ENCODE data around the gene ACBD4. TPM values are rescaled to one million over a fixed set of nuclear protein-coding genes. Genes with fewer than 3 reads are reported as not detected.

Gene ACBD4
- total RNA-seq, 1 donor from 2014 or later, result 6.8 TPM

GRCh38 chr17:45155483-45155882, 20.0 kb downstream of the ACBD4 start:
- no peaks in the 10 kb centered on the region for H3K9me3 Mint-ChIP-seq
- peaks cover 19% of the 10 kb centered on the region for H3K4me1 ChIP-seq
- DNase-seq (ENCODE audit: low spot score), result no peak
- H3K27ac ChIP-seq, result peak overlapping the region; percentile 54
- no peaks in the 10 kb centered on the region for H3K36me3 ChIP-seq
- peak overlapping the region; percentile 76 for H3K27ac Mint-ChIP-seq
- TF ChIP-seq CTCF (IDR thresholded peaks at IDR 0.05), result no peak
- TF ChIP-seq EZH2 (IDR thresholded peaks at IDR 0.05), result no peak
- no peak for TF ChIP-seq EZH2phosphoT487 (IDR thresholded peaks at IDR 0.05)
- H4K20me1 ChIP-seq (ENCODE audit: low read depth), result peaks cover 14% of the 10 kb centered on the region
- no peak overlapping the region for H3K9ac ChIP-seq
- no peaks in the 10 kb centered on the region for H3K27me3 ChIP-seq
- no peak overlapping the region for H3K4me3 Mint-ChIP-seq
- H3K4me3 ChIP-seq, result no peak overlapping the region
- H3K9me3 ChIP-seq (ENCODE audit: low read depth), result no peaks in the 10 kb centered on the region
- peaks cover 55% of the 10 kb centered on the region for H3K79me2 ChIP-seq (ENCODE audit: low read depth)
- no peaks in the 10 kb centered on the region for H3K27me3 Mint-ChIP-seq (ENCODE audit: insufficient read depth, low read depth)
- peaks cover 8% of the 10 kb centered on the region for H3K36me3 Mint-ChIP-seq
- H3F3A ChIP-seq (ENCODE audit: low read depth), result peaks cover 38% of the 10 kb centered on the region
- no peak overlapping the region for H3K4me2 ChIP-seq
- H3K4me1 Mint-ChIP-seq, result peaks cover 45% of the 10 kb centered on the region
- no peak overlapping the region for H2AFZ ChIP-seq (replicated peaks)

- Histone ChIP-seq H3K9me3 (ENCODE audit: low read depth) (no peaks in the 10 kb centered on the region), H3F3A (ENCODE audit: low read depth) (peaks cover 35% of the 10 kb centered on the region), H3K4me1 (peaks cover 12% of the 10 kb centered on the region), H3K4me2 (no peak overlapping the region), H2AFZ (replicated peaks) (no peak overlapping the region), H3K9ac (no peak overlapping the region), H3K27me3 (no peaks in the 10 kb centered on the region), H4K20me1 (ENCODE audit: low read depth) (peaks cover 7% of the 10 kb centered on the region), H3K4me3 (no peak overlapping the region), H3K79me2 (ENCODE audit: low read depth) (peaks cover 50% of the 10 kb centered on the region), H3K27ac (no peak overlapping the region), H3K36me3 (no peaks in the 10 kb centered on the region)
- Mint-ChIP-seq H3K4me1 (peaks cover 38% of the 10 kb centered on the region), H3K36me3 (peaks cover 8% of the 10 kb centered on the region), H3K27ac (no peak overlapping the region), H3K27me3 (ENCODE audit: insufficient read depth, low read depth) (no peaks in the 10 kb centered on the region), H3K9me3 (no peaks in the 10 kb centered on the region), H3K4me3 (no peak overlapping the region)
- DNase-seq (ENCODE audit: low spot score), result no peak
- no peak for TF ChIP-seq CTCF (IDR thresholded peaks at IDR 0.05)
- no peak for TF ChIP-seq EZH2 (IDR thresholded peaks at IDR 0.05)
- no peak for TF ChIP-seq EZH2phosphoT487 (IDR thresholded peaks at IDR 0.05)
These were observed 20.8 kb downstream of the ACBD4 start for GRCh38 chr17:45156242-45156641.

GRCh38 chr17:45160447-45161287, 25.2 kb downstream of the ACBD4 start:
- peak overlapping the region; percentile 47 for H2AFZ ChIP-seq (replicated peaks)
- no peaks in the 10 kb centered on the region for H4K20me1 ChIP-seq (ENCODE audit: low read depth)
- Mint-ChIP-seq H3K27me3 (ENCODE audit: insufficient read depth, low read depth) (peaks cover 2% of the 10 kb centered on the region), H3K9me3 (no peaks in the 10 kb centered on the region), H3K27ac (peak overlapping the region; percentile 96), H3K4me1 (peaks cover 31% of the 10 kb centered on the region), H3K36me3 (peaks cover 10% of the 10 kb centered on the region), H3K4me3 (peak overlapping the region; percentile 97)
- peak overlapping the region; percentile 81 for H3K4me3 ChIP-seq
- no peaks in the 10 kb centered on the region for H3K9me3 ChIP-seq (ENCODE audit: low read depth)
- DNase-seq (ENCODE audit: low spot score), result peak; percentile 95
- H3K4me1 ChIP-seq, result peaks cover 13% of the 10 kb centered on the region
- H3K27me3 ChIP-seq, result no peaks in the 10 kb centered on the region
- peak overlapping the region; percentile 99 for H3K9ac ChIP-seq
- H3K27ac ChIP-seq, result peak overlapping the region; percentile 98
- no peaks in the 10 kb centered on the region for H3K36me3 ChIP-seq
- peaks cover 39% of the 10 kb centered on the region for H3K79me2 ChIP-seq (ENCODE audit: low read depth)
- TF ChIP-seq EZH2phosphoT487 (IDR thresholded peaks at IDR 0.05) (no peak), CTCF (IDR thresholded peaks at IDR 0.05) (peak; percentile 56), EZH2 (IDR thresholded peaks at IDR 0.05) (no peak)
- peak overlapping the region; percentile 88 for H3K4me2 ChIP-seq
- peaks cover 30% of the 10 kb centered on the region for H3F3A ChIP-seq (ENCODE audit: low read depth)
